Measurements from ENCODE around the gene CIDEC.

Gene CIDEC

DNA sequence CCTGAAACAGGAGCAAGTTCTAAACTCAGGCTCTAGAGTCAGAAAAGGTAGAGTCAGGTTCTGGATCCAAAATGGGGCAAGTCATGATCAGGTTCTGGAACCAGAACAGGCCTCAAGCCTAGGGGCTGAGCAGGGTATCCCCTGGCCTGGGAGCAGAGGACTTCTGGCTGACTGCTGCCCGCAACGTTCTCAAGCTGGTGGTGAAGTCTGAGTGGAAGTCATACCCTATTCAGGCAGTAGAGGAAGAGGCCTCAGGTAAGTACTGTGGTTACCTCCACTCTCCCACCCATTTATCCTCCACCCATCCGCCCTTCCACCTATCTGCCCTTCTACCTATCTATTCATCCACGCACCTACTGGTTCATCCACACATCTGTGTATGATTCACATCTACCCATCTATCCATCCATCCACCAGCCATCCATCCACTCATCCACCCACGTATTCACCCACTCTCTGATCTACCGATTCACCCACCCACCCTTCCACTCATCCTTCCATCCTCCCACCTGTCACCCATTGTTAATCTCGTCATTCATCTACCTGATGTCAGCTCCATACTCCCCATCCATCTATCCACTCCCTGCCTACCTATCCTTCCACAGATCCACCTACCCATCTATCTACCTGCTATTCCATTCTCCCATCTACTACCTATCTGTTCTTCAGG lies 61.3 kb downstream of the CIDEC start:
- no peak overlapping the region for H3K4me2 ChIP-seq (ENCODE audit: low read depth, low read length, poor library complexity, severe bottlenecking)
- H4K20me1 ChIP-seq (ENCODE audit: low read depth, low read length): no peaks in the 10 kb centered on the region
- no peaks in the 10 kb centered on the region for H3K36me3 ChIP-seq (ENCODE audit: low read length)
- H3K27ac ChIP-seq (ENCODE audit: low read depth, low read length): no peak overlapping the region
- no peaks in the 10 kb centered on the region for H3K9me3 ChIP-seq (ENCODE audit: insufficient read depth, low read length)
- no peaks in the 10 kb centered on the region for H3K79me2 ChIP-seq (ENCODE audit: insufficient read depth, low read length)
- no peak overlapping the region for H3K4me3 ChIP-seq (ENCODE audit: insufficient read depth, low read length, poor library complexity, severe bottlenecking)
- no peaks in the 10 kb centered on the region for H3K27me3 ChIP-seq (ENCODE audit: low read length)
- no peak overlapping the region for H2AFZ ChIP-seq (ENCODE audit: low read depth, low read length, severe bottlenecking)
- H3F3A ChIP-seq (ENCODE audit: insufficient read depth): no peaks in the 10 kb centered on the region
- no peaks in the 10 kb centered on the region for H3K9me2 ChIP-seq (replicated peaks; ENCODE audit: insufficient read depth, low read length)
- H3K9ac ChIP-seq (ENCODE audit: low read length): no peak overlapping the region
- TF ChIP-seq, protein P1, sequence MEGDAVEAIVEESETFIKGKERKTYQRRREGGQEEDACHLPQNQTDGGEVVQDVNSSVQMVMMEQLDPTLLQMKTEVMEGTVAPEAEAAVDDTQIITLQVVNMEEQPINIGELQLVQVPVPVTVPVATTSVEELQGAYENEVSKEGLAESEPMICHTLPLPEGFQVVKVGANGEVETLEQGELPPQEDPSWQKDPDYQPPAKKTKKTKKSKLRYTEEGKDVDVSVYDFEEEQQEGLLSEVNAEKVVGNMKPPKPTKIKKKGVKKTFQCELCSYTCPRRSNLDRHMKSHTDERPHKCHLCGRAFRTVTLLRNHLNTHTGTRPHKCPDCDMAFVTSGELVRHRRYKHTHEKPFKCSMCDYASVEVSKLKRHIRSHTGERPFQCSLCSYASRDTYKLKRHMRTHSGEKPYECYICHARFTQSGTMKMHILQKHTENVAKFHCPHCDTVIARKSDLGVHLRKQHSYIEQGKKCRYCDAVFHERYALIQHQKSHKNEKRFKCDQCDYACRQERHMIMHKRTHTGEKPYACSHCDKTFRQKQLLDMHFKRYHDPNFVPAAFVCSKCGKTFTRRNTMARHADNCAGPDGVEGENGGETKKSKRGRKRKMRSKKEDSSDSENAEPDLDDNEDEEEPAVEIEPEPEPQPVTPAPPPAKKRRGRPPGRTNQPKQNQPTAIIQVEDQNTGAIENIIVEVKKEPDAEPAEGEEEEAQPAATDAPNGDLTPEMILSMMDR (IDR thresholded peaks at IDR 0.05; ENCODE audit: insufficient read depth, low read length, poor library complexity, severe bottlenecking): no peak
- no peak for TF ChIP-seq EZH2phosphoT487 (conservative IDR thresholded peaks at IDR 0.05; ENCODE audit: low read length)

DNA sequence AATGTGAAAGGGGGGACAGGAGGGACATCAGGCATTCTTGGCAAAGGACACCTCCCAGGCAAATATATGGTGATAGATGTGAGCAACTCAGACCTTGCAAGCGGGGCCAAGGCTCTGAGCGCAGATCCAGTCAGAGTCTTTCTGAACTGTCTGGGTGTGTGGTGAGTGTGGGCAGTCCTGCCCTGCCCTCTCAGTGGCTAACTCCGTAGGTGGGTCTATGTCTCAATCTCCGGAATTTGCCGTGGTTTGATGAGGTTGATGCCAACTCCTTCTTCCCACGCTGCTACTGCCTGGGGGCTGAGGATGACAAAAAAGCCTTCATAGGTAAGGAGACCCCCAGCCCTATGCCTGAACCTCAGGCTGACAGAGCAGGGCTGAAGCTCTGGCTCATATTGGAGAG lies 62.6 kb downstream of the CIDEC start:
- Histone ChIP-seq H3K9me2 (replicated peaks; ENCODE audit: insufficient read depth, low read length) (no peaks in the 10 kb centered on the region), H3K9ac (ENCODE audit: low read length) (no peak overlapping the region), H3K4me3 (ENCODE audit: insufficient read depth, low read length, poor library complexity, severe bottlenecking) (no peak overlapping the region), H3K9me3 (ENCODE audit: insufficient read depth, low read length) (no peaks in the 10 kb centered on the region), H4K20me1 (ENCODE audit: low read depth, low read length) (no peaks in the 10 kb centered on the region), H3K36me3 (ENCODE audit: low read length) (no peaks in the 10 kb centered on the region), H3K27me3 (ENCODE audit: low read length) (no peaks in the 10 kb centered on the region), H3K27ac (ENCODE audit: low read depth, low read length) (no peak overlapping the region), H3F3A (ENCODE audit: insufficient read depth) (no peaks in the 10 kb centered on the region), H2AFZ (ENCODE audit: low read depth, low read length, severe bottlenecking) (no peak overlapping the region), H3K79me2 (ENCODE audit: insufficient read depth, low read length) (no peaks in the 10 kb centered on the region), H3K4me2 (ENCODE audit: low read depth, low read length, poor library complexity, severe bottlenecking) (no peak overlapping the region)
- TF ChIP-seq, protein P1 (IDR thresholded peaks at IDR 0.05; ENCODE audit: insufficient read depth, low read length, poor library complexity, severe bottlenecking): no peak
- no peak for TF ChIP-seq EZH2phosphoT487 (conservative IDR thresholded peaks at IDR 0.05; ENCODE audit: low read length)
